Measurements from ENCODE around the gene RS1. TPM values are rescaled to one million over a fixed set of nuclear protein-coding genes. Genes with fewer than 3 reads are reported as not detected.

Gene RS1
- polyA plus RNA-seq, 1 donor, result 0.03 TPM

GRCh38 chrX:18643243-18643642 is 28.7 kb downstream of the RS1 start:
- no peak overlapping the region for H3K27ac ChIP-seq (ENCODE audit: low read length)

GRCh38 chrX:18640686-18641085 is 31.2 kb downstream of the RS1 start:
- DNase-seq, result peak in 1 of 2 donors; percentile 7
- no CpG with 5 or more reads among the region's 10 CpGs for WGBS (ENCODE audit: insufficient coverage, low lambda C conversion rate)
- H3K4me3 ChIP-seq (ENCODE audit: low read length), result no peak overlapping the region

More at GRCh38 chrX:18643243-18643642, 28.7 kb downstream of the RS1 start:
- Histone ChIP-seq H3K27me3 (ENCODE audit: control insufficient read depth, insufficient read depth, low read length) (no peaks in the 10 kb centered on the region), H3K4me1 (ENCODE audit: control insufficient read depth, insufficient read depth, low read length) (no peaks in the 10 kb centered on the region), H3K4me3 (ENCODE audit: low read length) (no peak overlapping the region), H3K36me3 (ENCODE audit: control insufficient read depth, insufficient read depth, low read length) (no peaks in the 10 kb centered on the region), H3K9me3 (ENCODE audit: control insufficient read depth, low read depth, low read length) (no peaks in the 10 kb centered on the region)
- WGBS (ENCODE audit: insufficient coverage, low lambda C conversion rate), result no CpG with 5 or more reads among the region's 3 CpGs
- DNase-seq, result no peak

GRCh38 chrX:18639280-18639679 is 32.6 kb downstream of the RS1 start:
- H3K9me3 ChIP-seq (ENCODE audit: control insufficient read depth, low read depth, low read length), result no peaks in the 10 kb centered on the region
- no CpG with 5 or more reads among the region's 2 CpGs for WGBS (ENCODE audit: insufficient coverage, low lambda C conversion rate)
- H3K4me3 ChIP-seq (ENCODE audit: low read length), result no peak overlapping the region
- DNase-seq, result no peak
- no peaks in the 10 kb centered on the region for H3K4me1 ChIP-seq (ENCODE audit: control insufficient read depth, insufficient read depth, low read length)
- no peaks in the 10 kb centered on the region for H3K36me3 ChIP-seq (ENCODE audit: control insufficient read depth, insufficient read depth, low read length)
- H3K27me3 ChIP-seq (ENCODE audit: control insufficient read depth, insufficient read depth, low read length), result no peaks in the 10 kb centered on the region
- H3K27ac ChIP-seq (ENCODE audit: low read length), result no peak overlapping the region

More at GRCh38 chrX:18640686-18641085, 31.2 kb downstream of the RS1 start:
- Histone ChIP-seq H3K36me3 (ENCODE audit: control insufficient read depth, insufficient read depth, low read length) (no peaks in the 10 kb centered on the region), H3K27ac (ENCODE audit: low read length) (no peak overlapping the region), H3K4me1 (ENCODE audit: control insufficient read depth, insufficient read depth, low read length) (no peaks in the 10 kb centered on the region), H3K9me3 (ENCODE audit: control insufficient read depth, low read depth, low read length) (no peaks in the 10 kb centered on the region), H3K27me3 (ENCODE audit: control insufficient read depth, insufficient read depth, low read length) (no peaks in the 10 kb centered on the region)

- Histone ChIP-seq H3K27ac (ENCODE audit: low read length) (no peak overlapping the region), H3K36me3 (ENCODE audit: control insufficient read depth, insufficient read depth, low read length) (no peaks in the 10 kb centered on the region), H3K4me1 (ENCODE audit: control insufficient read depth, insufficient read depth, low read length) (no peaks in the 10 kb centered on the region), H3K9me3 (ENCODE audit: control insufficient read depth, low read depth, low read length) (no peaks in the 10 kb centered on the region), H3K4me3 (ENCODE audit: low read length) (no peak overlapping the region), H3K27me3 (ENCODE audit: control insufficient read depth, insufficient read depth, low read length) (no peaks in the 10 kb centered on the region)
- WGBS (ENCODE audit: insufficient coverage, low lambda C conversion rate), result no CpG with 5 or more reads among the region's 2 CpGs
- no peak for DNase-seq
Observed at GRCh38 chrX:18638398-18638797, 33.5 kb downstream of the RS1 start.

GRCh38 chrX:18630934-18631333 is 41.0 kb downstream of the RS1 start:
- WGBS (ENCODE audit: insufficient coverage, low lambda C conversion rate), result no CpG with 5 or more reads among the region's 8 CpGs
- Histone ChIP-seq H3K9me3 (ENCODE audit: control insufficient read depth, low read depth, low read length) (no peaks in the 10 kb centered on the region), H3K27me3 (ENCODE audit: control insufficient read depth, insufficient read depth, low read length) (no peaks in the 10 kb centered on the region), H3K36me3 (ENCODE audit: control insufficient read depth, insufficient read depth, low read length) (peaks cover 9% of the 10 kb centered on the region), H3K27ac (ENCODE audit: low read length) (no peak overlapping the region), H3K4me1 (ENCODE audit: control insufficient read depth, insufficient read depth, low read length) (no peaks in the 10 kb centered on the region), H3K4me3 (ENCODE audit: low read length) (no peak overlapping the region)
- DNase-seq, result no peak

GRCh38 chrX:18624599-18624998 is 47.3 kb downstream of the RS1 start:
- H3K27ac ChIP-seq (ENCODE audit: low read length), result no peak overlapping the region
- H3K9me3 ChIP-seq (ENCODE audit: control insufficient read depth, low read depth, low read length), result no peaks in the 10 kb centered on the region
- DNase-seq, result no peak
- WGBS (ENCODE audit: insufficient coverage, low lambda C conversion rate), result no CpG with 5 or more reads among the region's 2 CpGs
- peaks cover 9% of the 10 kb centered on the region for H3K36me3 ChIP-seq (ENCODE audit: control insufficient read depth, insufficient read depth, low read length)
- no peaks in the 10 kb centered on the region for H3K27me3 ChIP-seq (ENCODE audit: control insufficient read depth, insufficient read depth, low read length)
- no peaks in the 10 kb centered on the region for H3K4me1 ChIP-seq (ENCODE audit: control insufficient read depth, insufficient read depth, low read length)
- H3K4me3 ChIP-seq (ENCODE audit: low read length), result no peak overlapping the region

- Histone ChIP-seq H3K27me3 (ENCODE audit: control insufficient read depth, insufficient read depth, low read length) (no peaks in the 10 kb centered on the region), H3K4me3 (ENCODE audit: low read length) (no peak overlapping the region), H3K27ac (ENCODE audit: low read length) (no peak overlapping the region), H3K9me3 (ENCODE audit: control insufficient read depth, low read depth, low read length) (no peaks in the 10 kb centered on the region), H3K4me1 (ENCODE audit: control insufficient read depth, insufficient read depth, low read length) (peaks cover 15% of the 10 kb centered on the region), H3K36me3 (ENCODE audit: control insufficient read depth, insufficient read depth, low read length) (no peaks in the 10 kb centered on the region)
- peak in 1 of 2 donors; percentile 18 for DNase-seq
- WGBS (ENCODE audit: insufficient coverage, low lambda C conversion rate), result no CpG with 5 or more reads among the region's 8 CpGs
Observed at GRCh38 chrX:18620349-18620748, 51.6 kb downstream of the RS1 start.

GRCh38 chrX:18619288-18619687 is 52.6 kb downstream of the RS1 start:
- Histone ChIP-seq H3K27me3 (ENCODE audit: control insufficient read depth, insufficient read depth, low read length) (no peaks in the 10 kb centered on the region), H3K36me3 (ENCODE audit: control insufficient read depth, insufficient read depth, low read length) (no peaks in the 10 kb centered on the region), H3K27ac (ENCODE audit: low read length) (no peak overlapping the region), H3K4me1 (ENCODE audit: control insufficient read depth, insufficient read depth, low read length) (peaks cover 15% of the 10 kb centered on the region), H3K9me3 (ENCODE audit: control insufficient read depth, low read depth, low read length) (no peaks in the 10 kb centered on the region), H3K4me3 (ENCODE audit: low read length) (no peak overlapping the region)
- peak in 1 of 2 donors; percentile 1 for DNase-seq
- no CpG with 5 or more reads among the region's 2 CpGs for WGBS (ENCODE audit: insufficient coverage, low lambda C conversion rate)

GRCh38 chrX:18617407-18617750 is 54.5 kb downstream of the RS1 start:
- Histone ChIP-seq H3K9me3 (ENCODE audit: control insufficient read depth, low read depth, low read length) (no peaks in the 10 kb centered on the region), H3K27me3 (ENCODE audit: control insufficient read depth, insufficient read depth, low read length) (no peaks in the 10 kb centered on the region), H3K36me3 (ENCODE audit: control insufficient read depth, insufficient read depth, low read length) (no peaks in the 10 kb centered on the region), H3K4me3 (ENCODE audit: low read length) (no peak overlapping the region), H3K4me1 (ENCODE audit: control insufficient read depth, insufficient read depth, low read length) (peaks cover 15% of the 10 kb centered on the region), H3K27ac (ENCODE audit: low read length) (peak overlapping the region; percentile 21)
- 60% methylated on average over 2 of the region's 5 CpGs for WGBS (ENCODE audit: insufficient coverage, low lambda C conversion rate)
- peak; percentile 56 to 78 for DNase-seq

GRCh38 chrX:18616688-18617406 is 55.1 kb downstream of the RS1 start:
- no CpG with 5 or more reads among the region's 8 CpGs for WGBS (ENCODE audit: insufficient coverage, low lambda C conversion rate)
- no peaks in the 10 kb centered on the region for H3K27me3 ChIP-seq (ENCODE audit: control insufficient read depth, insufficient read depth, low read length)
- no peaks in the 10 kb centered on the region for H3K36me3 ChIP-seq (ENCODE audit: control insufficient read depth, insufficient read depth, low read length)
- H3K4me1 ChIP-seq (ENCODE audit: control insufficient read depth, insufficient read depth, low read length), result peaks cover 15% of the 10 kb centered on the region
- H3K4me3 ChIP-seq (ENCODE audit: low read length), result no peak overlapping the region
- no peak overlapping the region for H3K27ac ChIP-seq (ENCODE audit: low read length)
- DNase-seq, result peak in 1 of 2 donors; percentile 39
- no peaks in the 10 kb centered on the region for H3K9me3 ChIP-seq (ENCODE audit: control insufficient read depth, low read depth, low read length)

Measured in large intestine (tissue), 3 donors.